Hypothalamus (tissue), 51 donors: Measurements from ENCODE around the gene ADCY10.
"Not testable (repeated sequence)": the region's sequence is repeated elsewhere in the genome, so short reads cannot be mapped to it uniquely, and the experiment has no call there.

Experiments
- DNase-seq, 51 donors: peaks; one replicate each; lab custom pipeline; 2025; lab: John Stamatoyannopoulos, UW

ADCY10 gene

GRCh38 chr1:167819849-167820683 lies 93.9 kb downstream of the ADCY10 start:
- peak in 36 of 51 donors; percentile 2 to 57 (median 28) for DNase-seq

GRCh38 chr1:167815650-167816049 lies 98.3 kb downstream of the ADCY10 start:
- no peak for DNase-seq

DNA sequence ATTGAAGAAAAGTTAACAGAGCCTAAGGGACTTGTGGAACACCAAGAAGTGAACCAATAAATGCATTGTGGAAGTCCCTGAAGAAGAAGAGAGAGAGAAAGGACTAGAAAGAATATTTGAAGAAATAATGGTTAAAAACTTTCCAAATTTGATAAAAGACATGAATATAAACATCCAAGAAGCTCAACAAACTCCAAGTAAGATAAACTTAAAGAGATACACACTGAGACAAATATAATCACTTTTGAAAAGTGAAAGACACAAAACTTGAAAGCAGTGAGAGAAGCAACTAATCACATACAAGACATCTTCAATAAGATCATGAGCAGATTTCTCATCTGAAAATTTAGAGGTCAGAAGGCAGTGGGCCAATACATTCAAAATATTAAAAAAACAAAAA lies 101.0 kb downstream of the ADCY10 start:
- no peak for DNase-seq

- peak in 1 of 51 donors; percentile 11 for DNase-seq
Measured at GRCh38 chr1:167808690-167809089, 105.2 kb downstream of the ADCY10 start.

DNA sequence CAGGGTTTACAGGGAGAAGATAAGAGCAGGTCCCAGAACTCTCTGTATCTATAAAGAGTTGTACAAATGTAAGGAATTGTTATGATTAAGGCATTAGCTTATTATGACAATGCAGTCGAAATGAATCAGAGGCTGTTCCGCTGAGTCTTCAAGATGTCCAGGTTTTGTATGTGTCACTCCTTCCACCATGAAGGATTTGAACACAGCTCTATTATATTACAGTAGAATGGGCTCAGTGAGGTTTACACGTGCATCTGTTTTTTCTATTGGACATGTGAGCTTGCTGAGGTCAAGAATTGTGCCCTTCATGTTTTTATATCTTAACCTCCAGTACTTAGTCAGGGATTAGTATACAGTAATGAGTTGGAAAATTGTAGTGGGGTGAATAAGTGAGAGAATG lies 105.8 kb downstream of the ADCY10 start:
- DNase-seq = no peak

DNA sequence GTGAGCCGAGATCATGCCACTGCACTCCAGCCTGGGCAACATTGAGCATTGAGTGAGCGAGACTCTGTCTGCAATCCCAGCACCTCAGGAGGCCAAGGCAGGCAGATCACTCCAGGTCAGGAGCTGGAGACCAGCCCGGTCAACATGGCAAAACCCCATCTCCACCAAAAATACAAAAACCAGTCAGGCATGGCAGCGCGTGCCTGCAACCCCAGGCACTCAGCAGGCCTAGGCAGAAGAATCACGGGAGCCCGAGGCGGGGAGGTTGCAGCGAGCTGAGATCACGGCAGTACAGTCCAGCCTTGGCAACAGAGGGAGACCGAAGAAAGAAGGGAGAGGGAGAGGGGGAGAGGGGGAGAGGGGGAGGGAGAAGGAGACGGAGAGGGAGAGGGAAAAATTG lies 107.3 kb downstream of the ADCY10 start:
- DNase-seq = not testable (repeated sequence)

DNA sequence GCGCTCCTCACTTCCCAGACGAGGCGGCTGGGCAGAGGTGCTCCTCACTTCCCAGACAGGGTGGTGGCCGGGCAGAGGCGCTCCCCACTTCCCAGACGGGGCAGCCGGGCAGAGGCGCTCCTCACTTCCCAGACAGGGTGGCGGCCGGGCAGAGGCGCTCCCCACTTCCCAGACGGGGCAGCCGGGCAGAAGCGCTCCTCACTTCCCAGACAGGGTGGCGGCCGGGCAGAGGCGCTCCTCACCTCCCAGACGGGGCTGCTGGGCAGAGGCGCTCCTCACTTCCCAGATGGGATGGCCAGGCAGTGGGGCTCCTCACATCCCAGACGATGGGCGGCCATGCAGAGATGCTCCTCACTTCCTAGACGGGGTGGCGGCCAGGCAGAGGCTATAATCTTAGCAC lies 107.7 kb downstream of the ADCY10 start:
- DNase-seq = not testable (repeated sequence)

GRCh38 chr1:167805041-167805556 lies 108.8 kb downstream of the ADCY10 start:
- DNase-seq = no peak

GRCh38 chr1:167803358-167804207 lies 110.4 kb downstream of the ADCY10 start:
- DNase-seq = peak in 49 of 51 donors; percentile 14 to 91 (median 74)

DNA sequence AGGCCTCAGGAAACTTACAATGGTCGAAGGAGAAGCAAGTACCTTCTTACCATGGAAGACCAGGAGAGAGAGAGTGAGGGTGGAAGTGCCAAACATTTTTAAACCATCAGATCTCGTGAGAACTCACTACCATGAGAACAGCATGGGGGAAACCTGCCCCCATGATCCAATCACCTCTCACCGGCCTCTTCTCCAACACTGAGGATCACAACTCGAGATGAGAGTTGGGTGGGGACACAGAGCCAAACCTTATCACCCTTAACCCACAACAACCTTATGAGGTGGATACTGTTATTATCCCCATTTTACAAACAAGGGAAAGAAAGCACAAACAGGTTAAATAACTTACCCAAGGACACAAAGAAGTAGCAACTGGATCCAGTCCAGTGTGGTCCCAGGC lies 111.7 kb downstream of the ADCY10 start:
- no peak for DNase-seq

DNA sequence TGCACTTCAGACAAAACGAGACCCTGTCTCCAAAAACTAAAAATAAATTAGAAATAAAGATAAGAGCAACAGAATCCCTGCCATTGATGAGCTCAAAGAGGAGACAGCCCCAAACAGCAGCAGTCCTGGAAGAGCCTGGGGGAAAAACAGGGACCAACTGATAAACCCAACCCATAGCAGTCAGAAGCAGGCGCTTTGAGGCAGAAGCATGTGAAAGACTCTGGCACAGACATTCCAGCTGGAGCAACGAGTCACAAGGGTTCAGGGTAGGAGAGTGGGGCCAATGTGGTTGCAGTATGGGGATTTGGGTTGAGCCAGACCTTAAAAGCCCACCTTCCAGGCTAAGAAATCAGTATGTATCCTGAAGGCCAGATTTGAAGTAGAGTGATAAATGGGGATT lies 113.7 kb downstream of the ADCY10 start:
- DNase-seq = no peak

DNA sequence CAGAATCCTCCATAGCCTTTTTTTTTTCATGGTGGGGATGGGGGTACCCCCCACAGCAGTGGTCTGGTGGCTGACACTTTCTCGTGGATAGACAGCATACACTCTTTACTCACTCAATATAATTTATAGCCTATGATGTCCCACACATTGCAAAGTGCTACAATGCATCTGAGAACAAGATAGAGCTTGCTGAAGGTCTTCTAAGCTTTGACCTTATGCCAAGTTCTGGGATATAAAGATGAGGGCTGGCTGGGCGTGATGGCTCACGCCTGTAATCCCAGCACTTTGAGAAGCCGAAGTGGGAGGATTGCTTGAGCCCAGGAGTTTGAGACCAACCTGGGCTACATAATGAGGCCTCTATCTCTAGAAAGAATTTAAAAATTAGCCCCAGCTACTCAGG lies 114.2 kb downstream of the ADCY10 start:
- no peak for DNase-seq

GRCh38 chr1:167798952-167799351 lies 115.0 kb downstream of the ADCY10 start:
- DNase-seq = no peak

- peak in 23 of 51 donors; percentile 5 to 80 (median 19) for DNase-seq
Measured at GRCh38 chr1:167797015-167797414, 116.9 kb downstream of the ADCY10 start.

DNA sequence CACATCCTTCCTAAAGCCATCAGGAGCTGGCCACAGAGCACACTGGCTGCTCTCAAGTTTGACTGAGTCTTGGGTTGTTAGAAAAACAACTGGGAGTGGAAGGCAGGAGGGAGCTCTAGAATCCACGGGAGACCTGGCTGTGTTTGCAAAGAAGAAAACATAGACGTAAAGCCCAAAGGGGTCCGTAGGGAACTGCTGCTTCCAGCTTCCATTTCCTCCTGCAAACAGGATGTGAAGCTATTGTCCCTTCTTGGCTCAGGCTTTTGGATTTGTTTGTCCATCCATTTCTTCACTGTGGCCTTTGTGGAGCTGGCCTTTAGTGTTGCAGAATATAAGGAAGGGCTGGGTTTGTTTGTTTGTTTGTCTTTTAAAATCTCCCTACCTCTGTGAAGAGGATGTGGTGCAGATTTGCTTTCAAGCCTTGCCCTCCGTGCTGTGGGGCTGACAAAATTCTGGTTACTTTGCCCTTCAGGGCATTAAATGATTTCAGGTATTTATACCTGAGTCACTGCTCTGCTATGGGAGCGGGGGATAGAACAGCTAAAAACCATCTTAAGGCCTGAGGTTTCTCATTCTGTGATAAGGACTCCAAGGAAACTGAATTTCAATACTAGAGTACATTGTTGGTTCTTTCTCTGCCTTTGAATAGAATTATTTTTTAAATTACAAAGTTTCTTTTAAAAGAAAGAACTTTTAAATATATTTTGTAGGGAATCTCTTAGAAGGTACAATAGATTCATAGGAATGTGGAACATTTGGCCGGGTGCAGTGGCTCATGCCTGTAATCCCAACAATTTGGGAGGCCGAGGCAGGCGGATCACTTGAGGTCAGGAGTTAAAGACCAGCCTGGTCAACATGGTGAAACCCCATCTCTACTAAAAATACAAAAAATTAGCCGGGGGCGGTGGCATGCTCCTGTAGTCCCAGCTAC lies 117.9 kb downstream of the ADCY10 start:
- DNase-seq = no peak

DNA sequence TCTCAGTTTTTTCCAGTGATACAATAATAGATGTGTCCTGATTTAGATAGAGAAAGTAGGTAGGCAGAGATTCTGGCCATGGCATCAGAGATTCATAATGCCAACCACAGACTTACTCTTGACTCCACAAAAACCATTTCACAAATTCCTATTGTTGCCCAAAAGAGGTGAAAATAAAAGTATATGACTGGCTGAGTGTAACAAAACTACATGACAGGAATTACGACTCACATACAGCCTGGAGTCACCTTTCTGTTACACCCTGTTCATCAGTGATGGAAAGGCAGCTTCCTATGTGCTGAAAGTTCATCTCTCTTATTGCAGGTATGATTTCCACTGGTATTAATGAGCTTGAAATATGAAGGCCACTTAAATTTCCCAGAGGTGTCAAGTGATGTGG lies 119.9 kb downstream of the ADCY10 start:
- DNase-seq = no peak

GRCh38 chr1:167792188-167792565 lies 121.8 kb downstream of the ADCY10 start:
- DNase-seq = no peak

GRCh38 chr1:167791281-167792187 lies 122.4 kb downstream of the ADCY10 start:
- peak in 1 of 51 donors; percentile 38 for DNase-seq

DNA sequence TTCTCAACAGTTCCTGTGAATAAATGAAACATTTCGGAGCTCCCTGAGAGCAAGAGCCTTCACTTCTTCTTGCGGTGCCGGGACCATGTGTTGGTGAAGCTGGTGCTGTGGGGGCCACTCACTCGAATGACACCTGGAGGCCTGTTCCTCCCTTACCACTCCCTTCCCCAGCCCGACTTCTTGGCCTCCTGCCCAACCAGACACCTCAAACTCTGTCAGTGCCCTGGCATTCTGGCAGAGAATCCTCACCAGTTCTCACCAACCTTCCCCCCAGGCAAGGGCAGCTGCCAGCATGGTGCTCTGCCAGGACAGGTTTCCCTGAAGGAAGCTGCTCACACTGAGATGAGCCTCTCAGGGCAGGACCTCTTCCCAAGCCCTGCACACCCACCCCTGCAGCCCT lies 123.8 kb downstream of the ADCY10 start:
- DNase-seq = no peak
